B cell (primary cell): Measurements from ENCODE around the gene KLRC2. TPM values are rescaled to one million over a fixed set of nuclear protein-coding genes. Genes with fewer than 3 reads are reported as not detected.
A peak's percentile ranks its signal among the peaks of the same experiment; 100 is the strongest.
"Not testable (repeated sequence)": the region's sequence is repeated elsewhere in the genome, so short reads cannot be mapped to it uniquely, and the experiment has no call there.

ENCODE experiments used
- ATAC-seq: fragments of 200-7000 bp; cut with Tn5 transposase; one replicate; pipeline ENCODE4 v1.10.0; 2021; ENCODE audit warnings: low read depth, mild to moderate bottlenecking, moderate number of reproducible peaks, moderate library complexity
- CTCF ChIA-PET: fragments of 350-600 bp; sonication (Branson Sonifier 250); formaldehyde crosslinking; loops from one replicate; lab custom pipeline; 2021; ENCODE audit warnings: antibody characterized with exemption, inconsistent platforms; lab: Charles Lee
- POLR2A ChIA-PET: fragments of 350-600 bp; sonication (Branson Sonifier 250); formaldehyde crosslinking; loops from one replicate; lab custom pipeline; 2021; ENCODE audit warnings: antibody characterized with exemption; lab: Charles Lee
- DNase-seq: peaks from one replicate; pipeline ENCODE4 v3.0.0; 2013
- H2AFZ ChIP-seq: 2 replicates; pipeline ENCODE4 v1.6.1; 2012; ENCODE audit warnings: mild to moderate bottlenecking, low read depth, low read length; ENCODE audit not compliant: insufficient read depth, poor library complexity, severe bottlenecking
- H3K27ac ChIP-seq, 2 donors: 1 replicate in 1 of 2; 2 replicates in 1 of 2; pipeline ENCODE4 v1.5.1; 2012 to 2013; ENCODE audit warnings: low read length in 2 of 2, mild to moderate bottlenecking in 2 of 2, moderate library complexity in 1 of 2
- H3K27me3 ChIP-seq, 4 experiments: fragments of 200-600 bp in 1 of 4; sonication (generic) in 1 of 4; replicated peaks in 1 of 4; 1 replicate in 2 of 4; 2 replicates in 2 of 4; pipeline versions ENCODE4 v1.6.1 to v1.7.0; 2013 to 2016; ENCODE audit warnings: low read length in 3 of 4, mild to moderate bottlenecking in 2 of 4, mixed read lengths in 1 of 4, moderate library complexity in 1 of 4; ENCODE audit not compliant: insufficient read depth in 4 of 4, control insufficient read depth in 3 of 4; ENCODE audit errors: control extremely low read depth in 1 of 4
- H3K36me3 ChIP-seq, 2 experiments: replicated peaks in 1 of 2; 1 replicate in 1 of 2; 2 replicates in 1 of 2; pipeline versions ENCODE4 v1.6.1 to v1.7.1; 2013; ENCODE audit warnings: low read length in 1 of 2; ENCODE audit not compliant: insufficient read depth in 2 of 2, control insufficient read depth in 1 of 2; ENCODE audit errors: control extremely low read depth in 1 of 2, extremely low read depth in 1 of 2
- H3K4me1 ChIP-seq, 2 donors: fragments of 200-600 bp in 1 of 2; sonication (generic) in 1 of 2; 1 replicate in 1 of 2; 2 replicates in 1 of 2; pipeline versions ENCODE4 v1.5.1 to v1.6.1; 2013 to 2017; ENCODE audit warnings: low read length in 2 of 2; ENCODE audit not compliant: control insufficient read depth in 2 of 2, insufficient read depth in 2 of 2
- H3K4me2 ChIP-seq: replicated peaks from 2 replicates; pipeline ENCODE3; 2012; ENCODE audit warnings: mild to moderate bottlenecking, low read depth, low read length; ENCODE audit not compliant: poor library complexity, severe bottlenecking
- H3K4me3 ChIP-seq, 5 experiments: fragments of 200-600 bp in 1 of 5; sonication (generic) in 1 of 5; 1 replicate in 3 of 5; 2 replicates in 2 of 5; pipeline versions ENCODE4 v1.5.1 to v1.7.0; 2011 to 2016; ENCODE audit warnings: low read length in 4 of 5, mild to moderate bottlenecking in 4 of 5, low read depth in 2 of 5, control low read depth in 1 of 5, moderate library complexity in 1 of 5; ENCODE audit not compliant: insufficient read depth in 1 of 5; ENCODE audit errors: control extremely low read depth in 1 of 5, extremely low read depth in 1 of 5
- H3K79me2 ChIP-seq: fragments of 200-600 bp; sonication (generic); one replicate; pipeline ENCODE4 v1.6.0; 2016; ENCODE audit warnings: low read length; ENCODE audit not compliant: control insufficient read depth, insufficient read depth
- H3K9ac ChIP-seq: fragments of 200-600 bp; sonication (generic); 2 replicates; pipeline ENCODE4 v1.6.1; 2017; ENCODE audit warnings: mild to moderate bottlenecking, low read length, moderate library complexity
- H3K9me3 ChIP-seq, 3 donors: one replicate each; pipeline versions ENCODE4 v1.6.1 to v1.7.1; 2013; ENCODE audit warnings: low read length in 2 of 3; ENCODE audit not compliant: control insufficient read depth in 2 of 3, insufficient read depth in 1 of 3; ENCODE audit errors: control extremely low read depth in 1 of 3
- H4K20me1 ChIP-seq: 2 replicates; pipeline ENCODE4 v1.6.0; 2012; ENCODE audit warnings: mild to moderate bottlenecking, low read length; ENCODE audit not compliant: insufficient read depth, control insufficient read depth, poor library complexity, severe bottlenecking
- H3K27ac Mint-ChIP-seq: one replicate; pipeline ENCODE4 v1.8.0; 2021; ENCODE audit warnings: mixed read lengths
- H3K27me3 Mint-ChIP-seq: one replicate; pipeline ENCODE4 v1.8.0; 2021; ENCODE audit warnings: mixed read lengths
- H3K4me1 Mint-ChIP-seq: one replicate; pipeline ENCODE4 v1.8.0; 2021; ENCODE audit warnings: mixed read lengths
- H3K4me3 Mint-ChIP-seq: one replicate; pipeline ENCODE4 v1.8.0; 2021; ENCODE audit warnings: mixed read lengths
- H3K9me3 Mint-ChIP-seq: one replicate; pipeline ENCODE4 v1.8.0; 2022; ENCODE audit warnings: mixed read lengths; ENCODE audit not compliant: insufficient read depth
- EZH2 ChIP-seq: IDR thresholded peaks from 2 replicates; pipeline ENCODE4 v1.6.1; 2012; ENCODE audit warnings: borderline replicate concordance, low read depth, mild to moderate bottlenecking, moderate library complexity, low read length; ENCODE audit not compliant: insufficient read depth, poor library complexity, severe bottlenecking
- WGBS: methylation state at CpG from one replicate; pipeline ENCODE4 v1.1.5; 2013; ENCODE audit warnings: missing lambda C conversion rate; ENCODE audit not compliant: insufficient coverage; 5-methylcytosine and 5-hydroxymethylcytosine counted together
- intact Hi-C: fragments of 100-400 bp; cut with micrococcal nuclease; formaldehyde crosslinking; loops from one replicate; pipeline ENCODE4 v1.10.0; 2022
- polyA plus RNA-seq: library from polyadenylated mRNA; depleted of rRNA; stranded (reverse); fragments of >200 nt; gene quantifications from 2 replicates; pipeline ENCODE4 v1.2.3, GENCODE V29; 2012
- total RNA-seq, 2 donors: library from RNA; stranded (reverse); fragments of 120-200 nt in 1 of 2; gene quantifications; 1 replicate in 1 of 2; 2 replicates in 1 of 2; pipeline versions ENCODE4 v1.2.3 to v1.2.4, GENCODE V29; 2013 to 2022
- TF ChIP-seq, protein P1 (sequence below): fragments of 200-600 bp; IDR thresholded peaks from one replicate; pipeline ENCODE4 v1.8.0; 2022; ENCODE audit warnings: antibody characterized with exemption, mild to moderate bottlenecking

The KLRC2 gene
- total and polyA plus RNA-seq, 2 donors (not counting 1 experiment from before 2014, with no cell fraction given), result 0.21 to 0.59 TPM

DNA sequence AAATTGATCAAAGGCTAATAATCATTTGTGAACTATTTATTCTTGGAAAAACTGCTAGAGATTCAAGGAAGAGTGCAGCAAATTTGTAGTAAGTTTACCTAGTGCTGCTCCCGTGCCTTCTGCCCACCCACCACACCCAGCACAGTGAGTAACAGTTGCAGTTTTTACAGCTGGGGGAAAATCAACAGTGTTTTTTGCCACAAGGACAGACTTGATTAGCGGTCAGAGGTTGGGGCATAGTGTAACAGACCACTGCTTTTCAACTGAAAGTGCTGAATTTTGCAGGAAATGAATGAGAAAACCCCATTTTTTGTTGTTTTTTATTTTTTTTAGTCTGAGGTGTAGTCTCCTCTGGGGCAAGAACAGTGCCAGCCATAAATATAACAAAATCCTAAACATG is 38.5 kb downstream of the KLRC2 start:
- no peak overlapping the region for H3K4me3 Mint-ChIP-seq
- H3K27me3 ChIP-seq, result no peaks in the 10 kb centered on the region
- no peak overlapping the region for H2AFZ ChIP-seq
- TF ChIP-seq, protein P1, sequence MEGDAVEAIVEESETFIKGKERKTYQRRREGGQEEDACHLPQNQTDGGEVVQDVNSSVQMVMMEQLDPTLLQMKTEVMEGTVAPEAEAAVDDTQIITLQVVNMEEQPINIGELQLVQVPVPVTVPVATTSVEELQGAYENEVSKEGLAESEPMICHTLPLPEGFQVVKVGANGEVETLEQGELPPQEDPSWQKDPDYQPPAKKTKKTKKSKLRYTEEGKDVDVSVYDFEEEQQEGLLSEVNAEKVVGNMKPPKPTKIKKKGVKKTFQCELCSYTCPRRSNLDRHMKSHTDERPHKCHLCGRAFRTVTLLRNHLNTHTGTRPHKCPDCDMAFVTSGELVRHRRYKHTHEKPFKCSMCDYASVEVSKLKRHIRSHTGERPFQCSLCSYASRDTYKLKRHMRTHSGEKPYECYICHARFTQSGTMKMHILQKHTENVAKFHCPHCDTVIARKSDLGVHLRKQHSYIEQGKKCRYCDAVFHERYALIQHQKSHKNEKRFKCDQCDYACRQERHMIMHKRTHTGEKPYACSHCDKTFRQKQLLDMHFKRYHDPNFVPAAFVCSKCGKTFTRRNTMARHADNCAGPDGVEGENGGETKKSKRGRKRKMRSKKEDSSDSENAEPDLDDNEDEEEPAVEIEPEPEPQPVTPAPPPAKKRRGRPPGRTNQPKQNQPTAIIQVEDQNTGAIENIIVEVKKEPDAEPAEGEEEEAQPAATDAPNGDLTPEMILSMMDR, result no peak
- no peak for TF ChIP-seq EZH2
- ChIA-PET CTCF (interaction anchor here (0.5 kb wide), 1 partner anchor 370 kb away, joined by 3 read pairs; no protein-coding TSS in a partner anchor), POLR2A (no interaction called here)
- H3K9me3 ChIP-seq, result peaks cover 0 to 3% (median 0%) of the 10 kb centered on the region in 3 donors
- peaks cover 34% of the 10 kb centered on the region for H3K27me3 Mint-ChIP-seq
- H3K9me3 Mint-ChIP-seq, result no peaks in the 10 kb centered on the region
- 40% methylated on average over 1 of the region's 2 CpGs for WGBS
- intact Hi-C loops, result no loop called here
- peaks cover 46 to 55% of the 10 kb centered on the region in 2 donors for H3K4me1 ChIP-seq
- peak overlapping the region; percentile 28 for H3K4me2 ChIP-seq
- H3K27ac ChIP-seq, result no peak overlapping the region
- H3K4me1 Mint-ChIP-seq, result peaks cover 24% of the 10 kb centered on the region
- DNase-seq (no peak), ATAC-seq (no peak)
- no peak overlapping the region for H3K9ac ChIP-seq
- no peaks in the 10 kb centered on the region for H3K79me2 ChIP-seq
- no peaks in the 10 kb centered on the region for H3K36me3 ChIP-seq
- no peaks in the 10 kb centered on the region for H4K20me1 ChIP-seq
- H3K4me3 ChIP-seq, result no peak overlapping the region
- H3K27ac Mint-ChIP-seq, result no peak overlapping the region

- DNase-seq, H3K9ac ChIP-seq, H2AFZ ChIP-seq, CTCF ChIA-PET, intact Hi-C loops, H3K9me3 Mint-ChIP-seq, H3K27me3 ChIP-seq, H3K4me3 Mint-ChIP-seq, POLR2A ChIA-PET, H3K9me3 ChIP-seq, H3K36me3 ChIP-seq, H3K27ac Mint-ChIP-seq, ATAC-seq, H4K20me1 ChIP-seq, H3K4me3 ChIP-seq, H3K79me2 ChIP-seq: not testable (repeated sequence)
- H3K4me1 Mint-ChIP-seq, result peaks cover 30% of the 10 kb centered on the region
- WGBS, result 86% methylated on average over 1 of the region's 15 CpGs
- Histone ChIP-seq H3K27ac (peak overlapping the region; percentile 79 to 99), H3K4me2 (peak overlapping the region; percentile 47), H3K4me1 (peaks cover 48 to 62% of the 10 kb centered on the region in 2 donors)
- H3K27me3 Mint-ChIP-seq, result peaks cover 27% of the 10 kb centered on the region
These were observed 39.6 kb downstream of the KLRC2 start for GRCh38 chr12:10396176-10396575.
